Activated T-helper 1 cell treated with anti-CD3 and anti-CD28 coated beads, Interleukin-2, amount 50 U/mL, for 16 hours (primary cell): ENCODE results near the gene NR5A1.

Source experiments
- DNase-seq, 2 donors: peaks; one replicate each; pipeline ENCODE4 v3.0.0-alpha.2; 2020; ENCODE audit warnings: low read depth in 1 of 2, low spot score in 1 of 2

Gene NR5A1

DNA sequence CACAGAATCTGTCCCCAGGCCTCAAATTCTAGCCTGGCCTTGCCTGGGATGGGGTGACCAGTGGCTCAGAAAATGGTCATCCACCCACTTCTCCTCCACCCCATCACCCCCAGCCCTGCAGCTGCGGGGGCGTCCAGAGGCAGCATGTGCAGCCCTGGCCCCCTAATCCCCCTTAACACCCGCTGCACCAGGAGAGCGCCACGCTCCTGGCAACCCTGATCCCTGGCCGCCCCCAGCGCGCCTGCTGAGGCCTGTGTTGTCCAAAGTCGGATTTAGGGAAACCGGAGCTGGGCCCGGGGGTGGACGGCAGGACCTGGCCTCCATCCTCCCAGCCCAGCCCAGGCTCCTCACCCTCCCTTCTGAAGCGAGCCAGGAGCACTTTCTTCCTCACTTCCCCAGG is 22.0 kb downstream of the NR5A1 start:
- no peak for DNase-seq

GRCh38 chr9:124483481-124483880 is 23.7 kb downstream of the NR5A1 start:
- DNase-seq: no peak

DNA sequence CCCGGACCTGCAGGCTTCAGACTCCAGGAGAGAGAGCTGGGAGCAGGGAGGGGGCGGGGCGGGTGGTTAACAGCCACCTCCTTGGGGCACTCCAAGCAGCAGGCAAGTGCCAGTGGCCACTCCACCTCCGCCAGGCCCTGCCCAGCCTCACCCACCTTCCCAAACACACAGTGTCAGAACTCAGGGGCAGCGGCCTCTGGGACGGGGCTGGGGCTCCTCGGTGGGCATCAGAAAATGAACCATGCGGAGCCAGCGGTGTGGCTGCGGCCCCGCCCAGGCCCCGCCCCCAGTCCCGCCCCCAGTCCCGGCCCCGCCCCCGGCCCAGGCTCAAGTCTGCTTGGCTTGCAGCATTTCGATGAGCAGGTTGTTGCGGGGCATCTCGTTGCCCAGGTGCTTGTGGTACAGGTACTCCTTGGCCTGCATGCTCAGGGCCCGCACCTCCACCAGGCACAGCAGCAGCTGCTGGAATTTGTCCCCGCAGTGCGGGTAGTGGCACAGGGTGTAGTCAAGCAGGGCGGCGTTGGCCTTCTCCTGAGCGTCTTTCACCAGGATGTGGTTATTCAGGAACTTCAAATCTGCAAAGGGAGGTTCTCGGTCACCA is 24.7 kb downstream of the NR5A1 start:
- no peak for DNase-seq

DNA sequence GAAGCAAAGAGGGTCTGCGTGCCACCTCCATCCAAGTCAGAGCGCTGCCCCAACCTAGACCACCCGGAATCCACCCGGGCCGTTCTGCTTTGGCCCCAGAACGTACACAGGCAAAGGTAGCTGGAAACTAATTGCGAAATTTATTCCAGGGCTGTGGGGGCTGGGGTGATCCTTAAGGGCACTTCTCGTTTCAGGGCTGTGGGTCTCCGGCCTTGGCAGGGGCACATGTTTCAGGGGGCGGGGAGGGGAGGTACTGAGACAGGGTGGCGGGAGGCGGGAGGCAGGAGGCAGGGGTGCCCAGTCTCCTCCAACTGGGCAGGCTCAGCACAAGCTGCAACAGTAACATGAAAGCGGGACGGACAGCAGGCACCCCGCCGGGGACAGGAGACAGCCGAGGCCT is 26.1 kb downstream of the NR5A1 start:
- DNase-seq: no peak

DNA sequence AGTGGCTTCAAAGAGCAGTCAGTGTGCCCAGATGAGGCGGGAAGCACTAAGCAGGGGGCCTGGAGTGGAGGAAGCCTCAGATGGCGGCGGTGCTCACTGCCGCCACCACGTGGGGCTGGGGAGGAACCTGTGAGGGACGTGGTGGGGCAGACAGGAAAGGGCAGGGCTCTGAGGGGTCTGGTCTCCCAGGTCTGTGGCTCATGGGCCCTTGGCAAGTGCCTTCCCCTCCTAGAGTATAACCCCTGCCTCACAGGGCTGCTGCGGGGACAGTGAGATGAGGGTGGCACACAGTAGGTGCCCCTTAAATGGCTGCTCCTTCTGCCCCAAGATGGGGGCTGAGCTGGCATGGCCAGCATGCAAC is 26.6 kb downstream of the NR5A1 start:
- no peak for DNase-seq

- DNase-seq: no peak
Measured at GRCh38 chr9:124479947-124480620, 27.1 kb downstream of the NR5A1 start.

DNA sequence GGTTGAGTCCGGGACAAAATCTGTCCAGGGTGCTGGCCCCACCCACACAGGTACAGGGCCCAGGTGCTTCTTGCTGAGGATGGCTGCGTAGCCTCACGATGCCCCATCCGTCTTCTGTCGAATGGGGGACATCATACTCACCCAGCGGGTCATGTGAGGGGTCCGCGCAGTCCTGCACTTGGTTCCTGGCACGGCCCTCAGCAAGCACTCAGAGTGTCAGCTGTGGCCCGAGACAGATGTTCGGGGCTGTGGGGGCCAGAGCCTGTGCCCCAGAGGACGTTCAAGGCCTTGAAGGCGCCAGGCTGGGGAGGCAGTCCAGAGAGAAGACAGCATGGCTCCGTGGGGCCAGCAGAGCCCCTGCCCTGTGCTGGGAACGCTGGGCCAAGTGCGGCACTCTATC is 27.8 kb downstream of the NR5A1 start:
- DNase-seq: no peak

GRCh38 chr9:124478354-124478753 is 28.8 kb downstream of the NR5A1 start:
- no peak for DNase-seq

GRCh38 chr9:124477648-124478285 is 29.4 kb downstream of the NR5A1 start:
- no peak for DNase-seq

GRCh38 chr9:124477211-124477647 is 30.0 kb downstream of the NR5A1 start:
- no peak for DNase-seq

GRCh38 chr9:124475868-124476690 is 31.1 kb downstream of the NR5A1 start:
- no peak for DNase-seq

- no peak for DNase-seq
Measured at GRCh38 chr9:124475158-124475867, 31.9 kb downstream of the NR5A1 start.

DNA sequence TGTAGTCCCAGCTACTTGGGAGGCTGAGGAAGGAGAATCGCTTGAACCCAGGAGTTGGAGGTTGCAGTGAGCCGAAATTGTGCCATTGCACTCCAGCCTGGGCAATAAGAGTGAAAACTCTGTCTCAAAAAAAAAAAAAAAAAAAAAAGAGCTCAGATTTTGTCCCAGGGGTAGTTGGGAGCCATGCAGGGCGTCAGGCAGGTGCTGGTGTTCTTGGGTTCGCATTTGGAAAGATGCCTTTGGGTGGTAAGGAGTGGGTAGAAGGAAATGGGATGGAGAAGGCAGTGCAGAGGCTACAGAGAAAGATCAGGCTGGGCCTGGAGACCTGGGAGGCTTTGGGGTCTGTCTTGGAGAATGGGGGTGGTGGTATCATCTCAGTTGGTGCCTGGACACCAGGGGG is 33.0 kb downstream of the NR5A1 start:
- DNase-seq: no peak

DNA sequence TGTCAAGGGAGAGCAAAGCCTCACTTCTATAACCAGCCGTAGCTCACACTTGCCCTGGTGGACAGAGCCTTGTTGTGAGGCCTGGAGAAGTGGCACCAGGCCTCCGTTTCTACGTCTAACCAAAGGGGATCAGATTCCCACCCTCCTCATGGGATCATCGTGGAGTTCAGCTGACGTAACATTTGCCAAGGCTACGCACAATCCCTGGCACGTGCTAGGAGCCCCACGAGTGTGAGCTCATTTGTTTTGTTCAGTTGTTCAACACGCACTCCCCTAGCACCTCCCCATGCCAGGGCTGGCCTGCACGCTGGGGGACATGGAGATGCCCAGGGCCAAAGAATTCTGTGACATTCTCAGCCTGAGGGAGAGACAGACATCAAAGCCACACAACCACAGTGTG is 33.9 kb downstream of the NR5A1 start:
- DNase-seq: no peak

- DNase-seq: no peak
Measured at GRCh38 chr9:124472770-124473169, 34.4 kb downstream of the NR5A1 start.

DNA sequence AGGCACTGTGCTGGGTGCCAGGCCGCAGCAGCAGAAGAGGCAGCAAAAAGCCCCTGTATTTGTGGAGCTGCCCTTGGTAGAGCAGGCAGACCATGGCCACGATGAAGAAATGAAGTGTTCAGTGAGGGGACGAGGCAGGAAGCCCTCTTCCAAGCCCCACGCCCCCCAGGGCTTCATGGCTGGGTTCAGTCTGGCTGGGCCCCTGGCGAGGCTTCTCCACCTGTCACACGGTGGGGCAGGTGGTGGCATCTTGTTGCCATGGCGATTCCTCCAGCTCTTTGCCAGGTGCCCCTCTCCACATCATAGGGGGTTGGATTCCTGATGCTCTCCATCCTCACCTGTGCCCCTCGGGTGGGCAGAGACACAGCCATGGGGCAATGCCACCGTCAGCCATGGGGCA is 35.4 kb downstream of the NR5A1 start:
- no peak for DNase-seq

GRCh38 chr9:124470726-124471125 is 36.5 kb downstream of the NR5A1 start:
- no peak for DNase-seq

DNA sequence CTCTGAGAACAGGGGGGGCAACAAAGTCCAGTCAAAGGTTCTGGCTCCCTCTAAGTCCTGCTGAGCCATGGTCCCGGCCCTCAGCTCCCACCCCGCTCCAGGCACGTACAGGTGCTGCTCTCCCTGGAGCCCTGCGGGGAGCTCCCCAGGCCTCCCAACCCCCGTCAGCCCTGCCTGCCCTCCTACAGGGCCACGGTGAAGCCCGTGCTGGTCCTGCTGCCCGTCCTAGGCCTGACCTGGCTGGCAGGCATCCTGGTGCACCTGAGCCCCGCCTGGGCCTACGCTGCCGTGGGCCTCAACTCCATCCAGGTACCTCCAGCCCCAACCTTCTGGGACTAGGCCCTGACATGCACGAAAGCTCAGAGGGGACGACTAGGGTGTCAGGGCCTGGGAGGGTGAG is 36.9 kb downstream of the NR5A1 start:
- DNase-seq: no peak

- no peak for DNase-seq
Measured at GRCh38 chr9:124469011-124469832, 38.0 kb downstream of the NR5A1 start.

DNA sequence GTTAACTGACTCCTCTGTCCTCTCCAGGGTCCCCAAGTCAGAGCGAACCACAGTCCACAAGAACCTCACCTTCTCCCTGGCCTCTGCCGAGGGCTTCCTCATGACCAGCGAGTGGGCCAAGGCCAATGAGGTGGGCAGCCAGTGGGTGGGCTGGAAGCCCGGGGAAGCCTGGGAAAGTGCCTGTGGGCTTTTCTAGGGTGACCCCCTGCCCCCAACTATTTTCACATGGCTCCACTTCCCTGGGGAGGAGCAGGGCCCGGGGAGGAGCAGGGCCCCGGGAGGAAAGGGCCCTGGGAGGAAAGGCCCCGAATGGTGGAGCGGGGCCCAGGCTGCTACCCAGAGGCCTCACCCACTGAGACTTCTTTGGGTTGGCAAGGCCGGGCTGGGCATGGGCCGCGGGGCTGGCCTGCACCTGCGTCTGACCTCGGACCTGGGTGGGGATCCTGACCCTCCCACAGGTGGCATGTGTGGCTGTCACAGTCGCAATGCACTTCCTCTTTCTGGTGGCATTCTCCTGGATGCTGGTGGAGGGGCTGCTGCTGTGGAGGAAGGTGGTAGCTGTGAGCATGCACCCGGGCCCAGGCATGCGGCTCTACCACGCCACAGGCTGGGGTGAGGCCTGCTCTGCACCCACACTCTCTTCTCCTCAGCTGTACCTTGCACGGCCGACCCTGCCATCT is 39.0 kb downstream of the NR5A1 start:
- no peak for DNase-seq
